NCI-H2107 treated with DMSO at 0.1 percent for 48 hours (cell line): ENCODE measurements around the gene PLXND1.
A peak's percentile ranks its signal among the peaks of the same experiment; 100 is the strongest.

Source experiments
- DNase-seq: peaks from one replicate; lab custom pipeline; 2025; ENCODE audit not compliant: unreplicated experiment; lab: John Stamatoyannopoulos, UW

Gene PLXND1

DNA sequence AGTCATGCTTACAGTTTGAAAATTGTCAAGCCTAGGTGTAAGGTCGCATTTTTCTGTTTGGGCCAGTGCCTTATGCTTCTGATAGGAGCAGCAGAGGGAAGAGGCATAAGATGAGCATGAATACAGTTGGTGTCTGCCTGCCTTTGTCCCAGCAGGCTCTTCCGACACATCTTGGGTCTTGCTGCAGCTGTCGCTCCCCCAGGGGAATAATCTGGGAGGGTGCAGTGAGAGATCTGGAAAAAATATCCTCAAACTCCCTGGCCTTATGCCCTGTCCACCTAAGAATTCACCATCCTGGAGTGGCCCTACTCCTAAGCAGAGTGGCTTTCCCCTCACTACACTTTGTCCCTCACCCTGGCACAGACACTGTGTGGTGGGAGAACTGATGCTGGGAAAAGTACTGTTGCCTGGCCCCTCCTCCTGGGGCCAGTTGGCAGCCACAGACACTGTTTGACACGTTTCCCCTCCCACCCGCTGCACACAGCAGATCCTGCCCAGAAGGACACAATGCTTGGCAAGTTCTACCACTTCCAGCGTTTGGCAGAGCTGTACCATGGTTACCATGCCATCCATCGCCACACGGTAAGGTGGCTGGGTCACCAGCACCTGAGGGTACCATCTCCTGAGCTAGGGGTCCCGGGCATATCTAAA, 99.2 kb downstream of the PLXND1 start:
- no peak for DNase-seq

DNA sequence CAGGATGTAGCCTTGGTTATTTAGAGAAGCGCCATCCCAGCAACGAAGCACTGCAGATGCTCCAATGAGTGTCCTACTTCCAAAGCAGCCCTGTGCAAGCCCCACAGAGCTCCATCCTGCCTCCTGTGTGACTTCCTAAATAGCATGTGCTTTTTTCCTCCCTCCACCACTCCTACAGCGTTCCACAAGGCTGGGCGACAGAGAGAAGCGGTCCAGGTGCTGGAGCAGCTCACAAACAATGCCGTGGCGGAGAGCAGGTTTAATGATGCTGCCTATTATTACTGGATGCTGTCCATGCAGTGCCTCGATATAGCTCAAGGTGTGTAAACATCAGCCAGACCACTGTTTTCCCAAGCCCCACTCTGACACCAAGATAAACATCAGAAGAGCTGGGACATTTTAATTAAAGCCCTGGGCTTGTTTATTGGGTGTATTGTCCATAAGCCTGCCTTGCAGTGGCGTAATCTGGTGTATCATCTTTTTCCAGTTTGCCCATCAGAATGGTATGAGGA, 100.2 kb downstream of the PLXND1 start:
- peak; percentile 77 for DNase-seq

DNA sequence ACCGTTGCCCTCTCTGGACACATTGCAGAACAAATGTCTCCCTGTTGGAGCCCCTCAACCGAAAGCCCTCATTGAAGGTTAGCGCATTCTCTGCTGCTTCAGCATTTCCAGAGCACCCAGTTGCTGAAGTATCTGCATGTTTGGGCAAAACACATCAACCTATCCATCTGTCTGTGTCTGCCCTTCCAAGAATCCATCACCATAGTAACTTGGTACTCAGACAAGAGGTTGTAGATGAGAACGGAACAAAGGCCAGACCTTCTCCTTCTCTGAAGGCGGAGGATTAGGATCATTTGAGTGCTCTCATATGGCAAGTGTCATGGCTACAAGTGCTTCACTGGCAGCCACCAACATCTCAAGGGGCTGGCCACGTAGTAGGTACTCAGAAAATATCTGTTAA, 101.1 kb downstream of the PLXND1 start:
- no peak for DNase-seq
